GM19397 (cell line): ENCODE data around the gene RNF224.

Experiments
- ATAC-seq: cut with Tn5 transposase; IDR thresholded peaks from one replicate; pipeline ENCODE4 v1.9.1; 2021; ENCODE audit warnings: mild to moderate bottlenecking, moderate library complexity; ENCODE audit not compliant: unreplicated experiment

RNF224 gene

DNA sequence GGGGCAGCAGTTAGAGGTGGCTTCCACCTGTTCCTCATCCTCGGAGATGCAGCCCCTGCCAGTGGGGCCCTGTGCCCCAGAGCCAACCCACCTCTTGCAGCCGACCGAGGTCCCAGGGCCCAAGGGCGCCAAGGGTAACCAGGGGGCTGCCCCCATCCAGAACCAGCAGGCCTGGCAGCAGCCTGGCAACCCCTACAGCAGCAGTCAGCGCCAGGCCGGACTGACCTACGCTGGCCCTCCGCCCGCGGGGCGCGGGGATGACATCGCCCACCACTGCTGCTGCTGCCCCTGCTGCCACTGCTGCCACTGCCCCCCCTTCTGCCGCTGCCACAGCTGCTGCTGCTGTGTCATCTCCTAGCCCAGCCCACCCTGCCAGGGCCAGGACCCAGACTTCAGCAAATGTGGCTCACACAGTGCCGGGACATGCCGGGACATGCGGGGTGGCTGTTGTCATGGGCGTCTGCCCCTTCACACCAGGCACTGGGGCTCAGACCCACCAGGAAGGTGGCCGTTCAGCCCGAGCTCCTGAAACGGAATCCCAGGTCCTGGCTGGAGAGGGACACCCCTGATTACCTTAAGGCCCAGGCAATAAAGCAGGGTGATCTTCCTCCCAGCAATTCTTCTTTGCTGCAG, 1.5 kb upstream of the RNF224 start:
- no peak for ATAC-seq

DNA sequence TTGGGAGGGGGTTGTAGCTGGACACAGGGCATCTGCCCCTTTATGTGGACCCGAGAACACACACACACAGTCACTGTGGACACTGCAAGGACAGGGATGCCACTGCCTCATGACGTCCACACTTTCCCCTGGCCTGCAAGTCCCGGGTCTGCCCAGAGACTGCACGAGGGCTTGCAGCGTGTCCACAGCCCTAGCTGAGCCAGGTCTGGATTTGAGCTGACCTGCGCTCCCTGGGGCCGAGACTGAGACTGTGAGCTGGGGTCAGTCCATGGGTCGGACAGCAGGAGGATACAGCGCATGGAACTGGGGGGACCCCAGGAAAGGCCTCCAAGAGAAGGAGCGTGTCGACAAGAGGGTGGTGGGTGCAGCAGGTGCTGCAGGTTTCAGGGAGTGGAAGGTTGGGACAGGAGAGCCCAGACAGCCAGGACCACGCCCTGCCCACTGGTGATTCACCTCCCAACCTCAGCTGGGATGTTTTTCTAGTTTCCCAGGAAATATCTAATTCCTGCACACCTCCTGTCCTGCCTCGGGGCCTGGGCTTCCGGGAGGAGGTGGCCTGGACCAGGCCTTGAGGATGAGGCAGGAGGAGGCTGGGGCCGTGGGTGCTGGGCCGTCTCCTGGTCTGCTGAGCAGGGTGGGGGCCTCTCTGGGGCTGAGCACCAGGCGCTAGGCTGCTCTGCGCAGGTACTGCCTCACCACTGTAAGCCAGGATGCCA, 806 bp upstream of the RNF224 start:
- no peak for ATAC-seq

DNA sequence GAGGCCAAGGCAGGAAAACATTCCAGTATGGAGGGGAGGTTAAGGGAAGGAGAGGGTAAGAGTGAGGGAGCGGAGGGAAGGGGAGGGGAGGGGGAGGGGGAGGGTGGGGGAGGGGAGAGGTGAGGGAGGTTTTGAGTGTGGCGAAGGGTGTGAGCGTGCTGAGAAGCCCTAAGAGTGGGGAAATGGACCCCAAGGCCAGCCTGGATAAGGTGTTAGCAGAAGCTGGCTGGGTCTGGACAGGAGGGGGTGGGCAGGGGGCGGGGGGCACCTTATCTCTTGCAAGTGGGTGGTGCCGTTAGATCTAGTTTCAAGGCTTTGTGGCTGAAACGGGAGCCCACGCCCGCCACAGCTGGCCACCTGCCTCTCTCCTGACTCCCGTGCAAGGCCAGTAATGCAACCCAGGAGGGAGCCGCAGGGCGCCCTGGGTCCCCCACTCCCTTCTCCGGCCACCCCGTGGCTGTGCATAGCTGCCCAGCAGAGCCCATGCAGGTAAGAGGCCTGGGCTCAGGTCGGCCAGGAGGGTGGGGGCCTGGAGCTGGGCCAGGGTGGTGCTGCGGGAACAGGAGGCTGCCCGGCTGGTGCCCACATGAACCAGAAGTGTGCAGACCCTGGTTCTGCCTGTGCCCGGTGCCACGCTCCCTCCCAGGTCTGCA, 677 bp downstream of the RNF224 start:
- ATAC-seq: no peak

DNA sequence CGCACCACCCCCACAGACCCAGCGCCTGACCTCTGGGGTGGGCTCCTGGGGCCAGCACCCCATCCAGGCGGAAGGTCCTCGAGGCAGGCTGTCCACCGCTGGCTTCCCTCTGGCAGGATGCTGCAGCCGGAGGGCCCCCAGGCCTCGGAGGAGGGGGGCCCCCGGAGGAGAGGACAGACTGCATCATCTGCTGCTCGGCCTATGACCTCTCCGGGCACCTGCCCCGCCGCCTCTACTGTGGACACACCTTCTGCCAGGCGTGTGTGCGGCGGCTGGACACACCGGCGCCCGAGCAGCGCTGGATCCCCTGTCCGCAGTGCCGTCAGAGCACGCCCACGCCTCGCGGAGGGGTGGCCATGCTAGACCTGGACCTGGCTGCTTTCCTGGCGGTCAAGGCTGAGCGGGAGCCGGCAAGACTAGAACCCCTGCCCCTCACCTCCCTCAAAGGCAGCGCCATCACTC, 1.2 kb downstream of the RNF224 start:
- no peak for ATAC-seq

DNA sequence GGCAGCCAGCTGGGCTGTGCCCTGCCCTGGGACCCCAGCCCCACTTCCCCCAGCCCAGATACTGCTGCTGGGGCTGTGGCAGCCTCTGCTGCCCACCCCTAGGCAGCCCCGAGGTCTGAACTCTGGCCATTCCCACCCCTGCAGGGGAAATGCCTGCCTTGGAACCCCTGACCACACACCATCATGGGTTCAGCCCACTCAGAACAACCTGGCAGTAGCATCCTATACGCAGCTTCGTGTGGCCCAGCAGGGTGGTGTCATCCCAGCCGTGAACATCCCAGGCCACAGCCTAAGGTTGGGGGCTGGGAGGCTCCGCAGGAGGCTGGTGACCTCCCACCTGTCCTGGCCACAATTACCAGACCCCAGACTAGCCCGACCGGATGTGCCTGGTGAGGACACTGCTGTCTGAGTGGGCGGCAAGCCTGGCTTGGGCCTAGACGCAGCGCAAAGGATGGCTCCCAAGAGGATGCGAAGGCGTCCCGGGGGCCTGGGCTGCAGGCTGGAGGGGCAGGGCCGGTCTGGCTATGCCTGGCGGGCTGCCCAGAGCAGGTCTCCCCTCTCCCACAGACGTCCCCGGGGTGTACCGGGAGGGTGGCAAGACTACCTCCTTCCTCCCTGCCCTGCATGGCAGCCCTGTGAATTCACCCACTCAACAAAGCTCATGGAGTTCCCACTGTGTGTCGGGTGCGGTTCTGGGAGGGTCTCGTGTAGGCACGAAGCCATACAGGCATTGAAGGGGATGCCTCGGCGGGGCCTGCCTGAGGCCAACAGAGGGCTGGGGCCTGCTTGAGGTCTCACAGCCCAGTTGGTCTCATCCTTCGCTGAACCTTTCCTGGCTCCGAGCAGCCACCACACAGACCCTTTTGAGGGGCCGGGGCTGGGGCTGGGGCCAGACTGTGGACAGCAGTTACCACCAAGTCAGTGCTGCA, 1.9 kb downstream of the RNF224 start:
- ATAC-seq: no peak

DNA sequence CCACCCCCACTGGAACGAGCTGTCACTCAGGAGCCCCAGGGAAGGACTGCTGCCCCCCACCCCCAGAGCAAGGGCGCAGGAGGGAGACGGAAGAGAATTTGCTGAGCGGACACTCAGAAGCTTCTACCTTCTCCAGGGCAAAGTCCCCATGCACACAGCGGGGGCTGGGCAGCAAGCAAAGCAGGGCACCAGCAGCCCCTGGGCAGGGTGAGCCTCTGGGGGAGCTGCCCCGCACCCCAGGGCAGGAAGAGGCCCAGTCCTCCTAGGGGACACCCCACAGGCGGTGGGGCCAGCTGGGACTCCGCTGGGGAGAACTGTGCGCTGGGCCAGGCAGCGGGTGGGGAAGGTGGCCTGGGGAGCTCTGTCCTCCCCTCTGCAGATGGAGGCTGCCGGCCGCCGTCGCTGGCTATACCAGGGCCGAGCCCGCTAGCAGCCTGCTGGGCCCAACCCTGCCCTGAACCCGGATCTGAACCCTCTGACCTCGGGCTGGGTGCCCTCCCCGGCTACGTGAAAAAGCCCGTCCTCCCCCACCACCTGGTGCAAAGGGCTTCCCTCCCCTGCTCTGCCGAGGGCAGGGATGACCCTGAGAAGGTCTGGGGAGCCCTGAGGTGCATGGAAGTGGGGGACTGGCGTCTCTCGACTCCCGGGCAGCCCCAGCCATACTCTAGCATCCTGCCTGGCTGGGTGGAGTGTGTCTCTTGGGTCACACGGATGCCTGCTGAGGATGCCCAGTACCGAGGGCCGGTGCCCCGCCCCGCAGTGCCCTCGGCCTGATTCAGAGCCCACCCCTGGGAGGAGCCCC, 2.8 kb downstream of the RNF224 start:
- ATAC-seq: no peak

DNA sequence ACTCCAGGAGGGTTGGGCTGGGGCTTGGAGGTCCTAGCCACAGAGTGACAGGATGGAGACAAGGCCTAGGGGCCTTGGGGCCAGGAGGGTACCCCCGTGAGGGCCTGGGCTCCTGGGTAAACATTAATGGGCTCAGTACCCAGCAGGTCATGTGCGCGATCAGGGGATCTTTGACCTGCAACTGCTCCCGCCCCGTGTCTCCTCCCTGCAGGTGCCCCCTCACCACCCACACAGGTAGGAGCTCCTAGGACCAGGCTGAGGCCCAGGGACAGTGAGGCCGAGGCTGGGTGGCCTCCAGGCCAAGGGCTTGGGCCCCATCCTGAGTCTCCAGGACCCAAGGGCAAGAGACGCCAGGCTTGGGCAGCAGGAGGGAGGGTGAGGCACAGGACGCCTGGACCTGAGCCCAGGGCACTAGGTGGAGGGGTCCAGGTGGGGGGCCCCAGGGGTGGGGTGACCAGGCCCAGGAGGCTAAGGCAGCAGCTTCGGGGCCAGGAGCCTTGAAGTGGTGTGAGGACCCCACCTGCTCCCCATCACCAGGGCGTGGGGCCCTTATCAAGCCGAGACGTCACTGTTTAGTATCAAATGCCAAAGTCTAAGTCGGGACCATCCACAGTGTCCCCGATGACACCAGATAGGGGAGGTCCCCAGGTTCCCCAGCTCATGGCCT, 3.5 kb downstream of the RNF224 start, which contains the start of gene SLC34A3:
Gene SLC34A3 (plus strand): TSS at position 197 of the 667 bp plus-strand sequence. CDS start 802 bp downstream, outside the sequence.
- no peak for ATAC-seq

DNA sequence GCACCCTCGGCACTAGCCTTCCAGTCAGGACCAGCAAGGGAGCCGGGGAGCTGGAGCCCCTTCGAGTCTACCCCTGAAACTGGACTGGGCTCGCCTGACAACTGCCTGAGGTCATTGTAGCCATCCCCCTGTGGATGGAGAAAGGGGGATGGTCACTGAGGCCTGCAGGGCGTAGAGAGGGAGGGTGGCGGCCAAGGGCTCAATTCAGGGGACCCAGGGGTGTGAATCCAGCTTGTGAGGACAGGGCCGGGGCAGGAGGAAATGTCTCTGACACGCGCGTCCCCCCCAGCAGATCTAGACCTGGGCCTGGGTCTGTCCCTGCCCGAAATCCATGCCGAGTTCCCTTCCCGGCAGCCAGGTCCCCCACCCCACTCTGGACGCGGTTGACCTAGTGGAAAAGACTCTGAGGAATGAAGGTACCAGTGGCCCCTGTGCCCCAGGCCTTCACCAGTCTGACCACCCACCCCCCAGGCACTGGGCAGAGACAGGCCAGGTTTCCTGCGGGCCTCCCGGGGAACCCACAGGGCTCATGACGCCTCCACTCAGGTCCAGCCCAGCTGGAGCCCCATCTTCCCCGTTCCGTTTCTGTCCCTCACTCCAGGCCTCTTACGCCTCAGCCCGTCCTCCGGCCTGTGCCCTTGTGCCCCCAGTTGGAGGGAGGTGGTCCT, 4.2 kb downstream of the RNF224 start:
- ATAC-seq: no peak

DNA sequence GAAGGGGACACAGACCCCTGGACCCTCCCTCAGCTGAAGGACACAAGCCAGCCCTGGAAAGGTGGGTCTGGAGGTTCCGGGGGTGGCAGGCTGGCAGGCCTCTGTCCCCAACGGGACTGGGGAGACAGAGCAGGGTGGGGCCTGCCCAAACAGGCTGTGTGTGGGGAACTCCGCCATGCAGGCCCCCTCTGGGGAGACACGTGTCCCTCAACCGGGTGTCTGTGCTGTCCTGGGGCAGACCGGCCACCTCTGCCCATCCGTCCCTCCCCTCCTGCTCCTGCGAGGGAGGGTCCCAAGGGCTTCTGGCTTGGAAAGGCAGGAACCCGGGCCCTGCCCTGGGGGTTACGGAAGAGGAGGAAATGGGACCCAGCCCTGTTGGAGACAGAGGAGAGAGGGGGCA, 4.8 kb downstream of the RNF224 start:
- ATAC-seq: no peak

DNA sequence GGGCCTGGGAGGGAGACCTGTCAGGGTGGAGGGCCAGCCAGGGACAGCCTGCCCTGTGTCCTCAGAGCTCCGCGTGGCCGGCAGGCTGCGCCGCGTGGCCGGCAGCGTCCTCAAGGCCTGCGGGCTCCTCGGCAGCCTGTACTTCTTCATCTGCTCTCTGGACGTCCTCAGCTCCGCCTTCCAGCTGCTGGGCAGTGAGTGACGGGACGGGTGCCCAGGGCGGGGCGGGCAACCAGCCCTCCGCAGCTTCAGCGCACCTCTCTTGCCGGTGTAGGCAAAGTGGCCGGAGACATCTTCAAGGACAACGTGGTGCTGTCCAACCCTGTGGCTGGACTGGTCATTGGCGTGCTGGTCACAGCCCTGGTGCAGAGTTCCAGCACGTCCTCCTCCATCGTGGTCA, 5.2 kb downstream of the RNF224 start:
- ATAC-seq: no peak

DNA sequence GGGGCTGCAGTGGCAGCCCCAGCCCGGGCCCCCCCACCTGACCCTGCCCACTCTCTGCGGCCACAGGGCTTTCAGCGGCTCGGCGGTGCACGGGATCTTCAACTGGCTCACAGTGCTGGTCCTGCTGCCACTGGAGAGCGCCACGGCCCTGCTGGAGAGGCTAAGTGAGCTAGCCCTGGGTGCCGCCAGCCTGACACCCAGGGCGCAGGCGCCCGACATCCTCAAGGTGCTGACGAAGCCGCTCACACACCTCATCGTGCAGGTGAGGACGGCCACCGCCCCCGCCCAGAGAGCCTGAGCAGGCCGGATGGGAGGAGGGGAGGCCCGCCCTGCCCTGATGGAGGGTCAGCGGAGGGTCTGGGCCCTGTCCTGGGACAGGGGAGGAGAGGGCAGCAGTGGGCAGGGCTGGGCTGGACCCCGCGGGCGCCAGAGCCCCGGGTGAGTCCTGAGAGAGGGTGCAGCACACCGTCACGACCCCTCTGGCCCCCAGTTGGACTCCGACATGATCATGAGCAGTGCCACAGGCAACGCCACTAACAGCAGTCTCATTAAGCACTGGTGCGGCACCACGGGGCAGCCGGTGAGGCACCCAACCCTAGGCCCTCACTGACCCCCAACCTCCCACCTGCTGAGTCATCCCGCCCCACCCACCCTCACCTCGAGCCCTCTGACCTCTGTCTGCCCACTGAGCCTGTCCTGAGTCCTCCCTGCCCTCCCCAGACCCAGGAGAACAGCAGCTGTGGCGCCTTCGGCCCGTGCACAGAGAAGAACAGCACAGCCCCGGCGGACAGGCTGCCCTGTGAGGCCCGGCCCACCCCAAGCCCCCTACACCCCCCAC, 6.1 kb downstream of the RNF224 start:
- no peak for ATAC-seq

DNA sequence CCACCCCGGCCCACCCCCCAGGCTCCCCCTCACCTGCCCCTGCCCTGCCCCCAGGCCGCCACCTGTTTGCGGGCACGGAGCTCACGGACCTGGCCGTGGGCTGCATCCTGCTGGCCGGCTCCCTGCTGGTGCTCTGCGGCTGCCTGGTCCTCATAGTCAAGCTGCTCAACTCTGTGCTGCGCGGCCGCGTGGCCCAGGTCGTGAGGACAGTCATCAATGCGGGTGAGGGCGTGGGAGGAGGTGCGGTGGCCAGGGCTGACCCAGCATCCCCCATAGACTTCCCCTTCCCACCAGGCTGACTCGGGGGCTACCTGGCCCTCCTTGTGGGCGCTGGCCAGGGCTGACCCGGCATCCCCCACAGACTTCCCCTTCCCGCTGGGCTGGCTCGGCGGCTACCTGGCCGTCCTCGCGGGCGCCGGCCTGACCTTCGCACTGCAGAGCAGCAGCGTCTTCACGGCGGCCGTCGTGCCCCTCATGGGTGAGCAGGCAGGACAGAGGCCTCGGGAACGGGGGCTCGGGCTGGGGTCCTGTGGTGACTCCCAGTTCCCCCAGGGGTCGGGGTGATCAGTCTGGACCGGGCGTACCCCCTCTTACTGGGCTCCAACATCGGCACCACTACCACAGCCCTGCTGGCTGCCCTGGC, 6.9 kb downstream of the RNF224 start:
- ATAC-seq: no peak

DNA sequence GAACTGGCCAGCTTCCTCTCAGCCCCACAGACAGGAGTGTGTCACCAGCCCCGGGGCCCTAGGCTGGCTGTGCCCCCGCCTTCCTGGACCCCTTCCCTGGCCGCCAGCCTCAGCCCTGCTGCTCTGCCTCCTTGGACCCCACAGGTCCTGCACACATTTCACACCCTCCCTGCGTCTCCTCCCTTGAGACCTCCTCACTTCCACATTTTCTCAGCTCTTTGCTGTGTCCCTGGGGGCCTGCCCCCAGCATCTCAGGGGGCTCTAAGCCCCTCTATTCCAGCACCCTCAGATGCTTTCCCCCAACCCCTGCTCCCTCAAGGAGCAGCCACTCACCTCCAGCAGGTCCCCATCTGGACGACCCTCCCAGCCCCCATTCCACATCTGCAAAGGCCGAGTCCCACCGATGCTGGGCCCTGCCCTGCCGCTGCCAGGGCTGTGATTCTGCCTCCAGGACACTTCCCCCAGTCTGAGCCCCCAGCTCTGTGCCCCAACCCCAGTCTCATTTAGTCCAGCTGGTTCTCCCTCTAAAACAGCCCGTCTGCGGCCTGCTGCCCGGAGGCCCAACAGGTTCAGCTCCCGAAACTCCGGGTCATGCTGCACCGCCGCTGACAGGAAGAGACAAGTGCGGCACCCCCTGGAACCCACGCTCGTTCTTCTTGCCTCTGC, 7.6 kb downstream of the RNF224 start:
- no peak for ATAC-seq

DNA sequence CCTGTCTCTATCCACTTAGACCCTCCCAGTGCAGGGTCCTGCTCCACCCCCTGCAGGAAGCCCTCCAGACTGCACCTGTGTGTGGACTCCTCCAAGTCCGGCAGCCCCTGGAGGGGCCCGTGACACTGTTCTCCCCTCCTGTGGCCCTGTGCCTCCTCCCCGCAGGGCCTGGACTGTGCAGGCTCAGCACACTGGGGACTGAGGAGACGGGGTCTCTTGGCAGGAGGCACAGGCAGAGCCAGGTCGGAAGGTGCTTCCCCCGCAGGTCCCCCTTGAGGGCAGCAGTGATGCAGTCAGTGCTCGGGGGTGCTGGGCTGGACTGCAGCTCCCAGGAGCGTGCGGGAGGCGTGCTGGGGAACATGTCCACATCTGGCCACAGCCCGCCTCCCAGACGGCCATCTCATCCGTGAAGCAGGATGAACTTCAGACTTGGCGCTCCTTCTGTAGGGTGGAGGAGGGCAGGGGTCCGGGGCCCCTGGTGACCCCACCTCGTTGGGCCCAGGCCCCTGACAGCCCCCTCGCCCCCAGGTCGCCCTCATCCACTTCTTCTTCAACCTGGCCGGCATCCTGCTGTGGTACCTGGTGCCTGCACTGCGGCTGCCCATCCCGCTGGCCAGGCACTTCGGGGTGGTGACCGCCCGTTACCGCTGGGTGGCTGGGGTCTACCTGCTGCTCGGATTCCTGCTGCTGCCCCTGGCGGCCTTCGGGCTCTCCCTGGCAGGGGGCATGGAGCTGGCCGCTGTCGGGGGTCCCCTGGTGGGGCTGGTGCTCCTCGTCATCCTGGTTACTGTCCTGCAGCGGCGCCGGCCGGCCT, 8.3 kb downstream of the RNF224 start:
- ATAC-seq: no peak

DNA sequence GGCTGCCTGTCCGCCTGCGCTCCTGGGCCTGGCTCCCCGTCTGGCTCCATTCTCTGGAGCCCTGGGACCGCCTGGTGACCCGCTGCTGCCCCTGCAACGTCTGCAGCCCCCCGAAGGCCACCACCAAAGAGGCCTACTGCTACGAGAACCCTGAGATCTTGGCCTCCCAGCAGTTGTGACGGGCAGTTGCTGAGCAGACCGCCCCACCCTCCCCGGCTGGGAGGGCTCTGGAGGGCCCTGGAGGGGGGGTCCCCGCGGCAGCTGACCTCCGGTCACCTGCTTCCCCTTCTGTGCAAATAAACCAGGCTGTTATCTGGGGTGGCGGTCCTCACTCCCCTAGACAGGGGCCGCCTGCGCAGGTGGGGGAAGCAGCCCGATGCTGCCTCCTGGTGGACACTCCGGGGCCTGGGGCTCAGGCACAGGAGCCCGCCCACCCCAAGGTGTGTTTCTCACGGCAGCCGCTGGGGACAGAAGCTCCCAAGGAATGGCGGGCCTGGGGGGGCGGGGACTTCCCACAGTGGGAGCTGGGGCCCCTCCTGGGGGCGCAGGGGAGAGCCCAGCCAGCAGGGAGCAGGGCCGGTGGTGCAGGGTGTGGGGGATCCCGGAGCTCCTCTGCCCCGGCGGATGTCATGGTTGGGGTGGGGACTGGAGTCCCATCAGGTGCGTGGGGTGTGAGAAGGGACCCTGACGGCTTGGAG, 9.1 kb downstream of the RNF224 start:
- no peak for ATAC-seq

DNA sequence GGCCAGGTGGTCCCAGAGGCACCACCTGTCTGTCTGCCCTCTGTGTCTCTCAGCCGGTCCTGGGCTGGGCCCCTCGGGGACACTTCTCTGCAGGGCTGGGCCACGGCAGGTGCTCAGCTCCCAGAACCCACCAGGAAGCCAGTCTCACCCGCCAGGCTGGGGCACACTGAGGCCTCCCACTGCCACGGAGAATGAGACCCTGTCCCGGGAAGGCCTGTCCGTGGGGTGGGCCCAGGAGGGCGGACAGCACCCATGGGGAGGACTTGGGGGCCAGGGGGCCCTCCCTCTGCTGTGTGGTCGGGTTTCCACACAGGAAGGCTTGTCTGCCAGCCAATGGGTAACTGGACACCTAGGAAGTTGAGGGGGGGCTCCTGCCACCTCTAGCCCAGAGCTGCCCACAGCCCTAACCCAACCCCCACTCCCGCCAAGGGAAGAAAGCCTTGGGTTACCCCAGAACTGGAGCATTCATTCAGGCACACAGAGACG, 9.7 kb downstream of the RNF224 start:
- ATAC-seq: no peak
